K562 (cell line): ENCODE measurements around the gene PCDHGB1. TPM values are rescaled to one million over a fixed set of nuclear protein-coding genes. Genes with fewer than 3 reads are reported as not detected.

Source experiments
- FOXP1 ChIP-seq: sonication (generic); formaldehyde crosslinking; IDR thresholded peaks from 2 replicates; pipeline ENCODE4 v1.8.0; 2022; ENCODE audit warnings: mild to moderate bottlenecking, missing genetic modification reagents
- GATA2 ChIP-seq: sonication (generic); formaldehyde crosslinking; IDR thresholded peaks from 2 replicates; pipeline ENCODE4 v1.4.0; 2020; ENCODE audit warnings: mild to moderate bottlenecking, missing genetic modification reagents
- HDAC8 ChIP-seq: fragments of 450-650 bp; IDR thresholded peaks from 2 replicates; pipeline ENCODE4 v1.6.1; 2016; ENCODE audit warnings: mild to moderate bottlenecking, missing genetic modification characterization, moderate library complexity, missing compliant biosample characterization
- HNRNPK ChIP-seq: fragments of 200-400 bp; formaldehyde crosslinking; IDR thresholded peaks from one replicate; pipeline ENCODE4 v1.6.1; 2018; ENCODE audit warnings: mild to moderate bottlenecking, low read depth, low read length; ENCODE audit not compliant: poor library complexity, severe bottlenecking
- KLF10 ChIP-seq: fragments of 250-450 bp; sonication (Bioruptor Pico); IDR thresholded peaks from 2 replicates; pipeline ENCODE4 v1.6.1; 2021; ENCODE audit warnings: matching md5 sums
- PTBP1 ChIP-seq: fragments of 200-400 bp; formaldehyde crosslinking; IDR thresholded peaks from 2 replicates; pipeline ENCODE4 v1.6.1; 2017; ENCODE audit warnings: low read depth, low read length
- SAP30 ChIP-seq: fragments of 200-600 bp; sonication (generic); IDR thresholded peaks from 2 replicates; pipeline ENCODE4 v1.6.1; 2012; ENCODE audit warnings: borderline replicate concordance, low read depth, mild to moderate bottlenecking, moderate library complexity, low read length, control low read depth, inconsistent platforms; ENCODE audit not compliant: insufficient read depth, poor library complexity, severe bottlenecking
- SMC3 ChIP-seq: conservative IDR thresholded peaks from 2 replicates; pipeline ENCODE4 v1.6.1; 2011; ENCODE audit warnings: low read depth, low read length, improper control_type of control experiment; ENCODE audit not compliant: insufficient read depth
- TEAD1 ChIP-seq, 2 experiments: fragments of 450-650 bp in 1 of 2; sonication (generic) in 1 of 2; formaldehyde crosslinking; IDR thresholded peaks; 2 replicates each; pipeline versions ENCODE4 v1.4.0 to v1.8.0; 2020 to 2022; ENCODE audit warnings: mild to moderate bottlenecking in 2 of 2, missing genetic modification reagents in 1 of 2
- TFAM ChIP-seq: fragments of 250-450 bp; sonication (Bioruptor Pico); conservative IDR thresholded peaks from 2 replicates; pipeline ENCODE4 v1.5.0; 2021; ENCODE audit warnings: mild to moderate bottlenecking, moderate library complexity
- ZFP1 ChIP-seq: fragments of 450-650 bp; formaldehyde crosslinking; IDR thresholded peaks from 2 replicates; pipeline ENCODE4 v1.4.0; 2020; ENCODE audit warnings: mild to moderate bottlenecking, mixed read lengths
- ZNF133 ChIP-seq: fragments of 250-450 bp; sonication (Bioruptor Pico); IDR thresholded peaks from 2 replicates; pipeline ENCODE4 v1.4.0; 2020; ENCODE audit warnings: mild to moderate bottlenecking
- ZNF3 ChIP-seq: fragments of 250-450 bp; sonication (Bioruptor Pico); IDR thresholded peaks from 2 replicates; pipeline ENCODE4 v1.5.0; 2021; ENCODE audit warnings: mild to moderate bottlenecking, moderate library complexity
- ZNF449 ChIP-seq: fragments of 250-450 bp; sonication (Bioruptor Pico); IDR thresholded peaks from 2 replicates; pipeline ENCODE4 v1.8.0; 2022; ENCODE audit warnings: moderate library complexity, mild to moderate bottlenecking, inconsistent platforms
- polyA plus RNA-seq, 8 experiments: library from polyadenylated mRNA; depleted of rRNA in 4 of 8; stranded (reverse) in 5 of 8; unstranded in 3 of 8; fragments of >200 nt; fragmentation: Nextera tagmentation in 2 of 8; fragmentation: Illumina TruSeq in 1 of 8; extraction: Ambion mirVana in 2 of 8; extraction: Trizol in 1 of 8; gene quantifications; 2 replicates each; pipeline versions ENCODE4 v1.2.1 to v1.2.3, GENCODE V29; 2011 to 2014; ENCODE audit warnings: inconsistent platforms in 1 of 8, missing spikeins in 1 of 8
- total RNA-seq, 7 experiments: library from RNA; depleted of rRNA in 6 of 7; stranded (reverse); fragments of >200 nt in 6 of 7; fragmentation: Illumina TruSeq in 2 of 7; extraction: Trizol in 2 of 7; gene quantifications; 2 replicates each; pipeline versions ENCODE4 v1.2.1 to v1.2.3, GENCODE V29; 2011 to 2021; ENCODE audit warnings: low replicate concordance in 1 of 7
- TF ChIP-seq, protein P1 (sequence below): fragments of 150-350 bp; conservative IDR thresholded peaks from 2 replicates; pipeline ENCODE4 v1.6.1; 2014; ENCODE audit warnings: low read length
- TF ChIP-seq, protein P2 (sequence below): sonication (generic); formaldehyde crosslinking; IDR thresholded peaks from 2 replicates; pipeline ENCODE4 v1.9.0; 2022; ENCODE audit warnings: mild to moderate bottlenecking, missing genetic modification reagents
- TF ChIP-seq, protein P3 (sequence below): fragments of 450-650 bp; formaldehyde crosslinking; IDR thresholded peaks from 2 replicates; pipeline ENCODE4 v1.4.0; 2022; ENCODE audit warnings: missing genetic modification characterization
- TF ChIP-seq, protein P4 (sequence below): fragments of 250-450 bp; sonication (Bioruptor Pico); IDR thresholded peaks from 2 replicates; pipeline ENCODE4 v1.8.0; 2021; ENCODE audit warnings: moderate library complexity, mild to moderate bottlenecking, inconsistent platforms

PCDHGB1 gene
- total and polyA plus RNA-seq, 9 of the 15 experiments (the other 6 are each of a cell fraction or from before 2014, with no cell fraction given), result 0.06 to 0.20 (median 0.07) TPM; not detected in 2

- no peak for TF ChIP-seq SAP30
- no peak for TF ChIP-seq HDAC8 (tag)
- no peak for TF ChIP-seq PTBP1
- peak; percentile 88; the same call in 1 of the 2 replicates for TF ChIP-seq FOXP1 (CRISPR knock-in tag)
- TF ChIP-seq ZNF449 (CRISPR knock-in tag), result no peak
- TF ChIP-seq HNRNPK, result no peak
- TF ChIP-seq, protein P1, sequence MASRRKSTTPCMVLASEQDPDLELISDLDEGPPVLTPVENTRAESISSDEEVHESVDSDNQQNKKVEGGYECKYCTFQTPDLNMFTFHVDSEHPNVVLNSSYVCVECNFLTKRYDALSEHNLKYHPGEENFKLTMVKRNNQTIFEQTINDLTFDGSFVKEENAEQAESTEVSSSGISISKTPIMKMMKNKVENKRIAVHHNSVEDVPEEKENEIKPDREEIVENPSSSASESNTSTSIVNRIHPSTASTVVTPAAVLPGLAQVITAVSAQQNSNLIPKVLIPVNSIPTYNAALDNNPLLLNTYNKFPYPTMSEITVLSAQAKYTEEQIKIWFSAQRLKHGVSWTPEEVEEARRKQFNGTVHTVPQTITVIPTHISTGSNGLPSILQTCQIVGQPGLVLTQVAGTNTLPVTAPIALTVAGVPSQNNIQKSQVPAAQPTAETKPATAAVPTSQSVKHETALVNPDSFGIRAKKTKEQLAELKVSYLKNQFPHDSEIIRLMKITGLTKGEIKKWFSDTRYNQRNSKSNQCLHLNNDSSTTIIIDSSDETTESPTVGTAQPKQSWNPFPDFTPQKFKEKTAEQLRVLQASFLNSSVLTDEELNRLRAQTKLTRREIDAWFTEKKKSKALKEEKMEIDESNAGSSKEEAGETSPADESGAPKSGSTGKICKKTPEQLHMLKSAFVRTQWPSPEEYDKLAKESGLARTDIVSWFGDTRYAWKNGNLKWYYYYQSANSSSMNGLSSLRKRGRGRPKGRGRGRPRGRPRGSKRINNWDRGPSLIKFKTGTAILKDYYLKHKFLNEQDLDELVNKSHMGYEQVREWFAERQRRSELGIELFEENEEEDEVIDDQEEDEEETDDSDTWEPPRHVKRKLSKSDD, result 0 out of 2 replicates have a peak, but pooled peaks have one; percentile 19
- TF ChIP-seq TEAD1 (CRISPR knock-in tag; IDR thresholded peaks at IDR 0.05), result peak; percentile 51 to 52; a peak in 1 of 4 replicates
- no peak for TF ChIP-seq TFAM (CRISPR knock-in tag)
- TF ChIP-seq, protein P2, sequence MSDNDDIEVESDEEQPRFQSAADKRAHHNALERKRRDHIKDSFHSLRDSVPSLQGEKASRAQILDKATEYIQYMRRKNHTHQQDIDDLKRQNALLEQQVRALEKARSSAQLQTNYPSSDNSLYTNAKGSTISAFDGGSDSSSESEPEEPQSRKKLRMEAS, result peak; percentile 43; the same call in 1 of the 2 replicates
- TF ChIP-seq GATA2 (CRISPR knock-in tag), result no peak
- TF ChIP-seq ZFP1 (CRISPR knock-in tag), result no peak
- TF ChIP-seq KLF10, result no peak
- no peak for TF ChIP-seq SMC3
- TF ChIP-seq ZNF3 (CRISPR knock-in tag), result no peak
- TF ChIP-seq, protein P3, sequence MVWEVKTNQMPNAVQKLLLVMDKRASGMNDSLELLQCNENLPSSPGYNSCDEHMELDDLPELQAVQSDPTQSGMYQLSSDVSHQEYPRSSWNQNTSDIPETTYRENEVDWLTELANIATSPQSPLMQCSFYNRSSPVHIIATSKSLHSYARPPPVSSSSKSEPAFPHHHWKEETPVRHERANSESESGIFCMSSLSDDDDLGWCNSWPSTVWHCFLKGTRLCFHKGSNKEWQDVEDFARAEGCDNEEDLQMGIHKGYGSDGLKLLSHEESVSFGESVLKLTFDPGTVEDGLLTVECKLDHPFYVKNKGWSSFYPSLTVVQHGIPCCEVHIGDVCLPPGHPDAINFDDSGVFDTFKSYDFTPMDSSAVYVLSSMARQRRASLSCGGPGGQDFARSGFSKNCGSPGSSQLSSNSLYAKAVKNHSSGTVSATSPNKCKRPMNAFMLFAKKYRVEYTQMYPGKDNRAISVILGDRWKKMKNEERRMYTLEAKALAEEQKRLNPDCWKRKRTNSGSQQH (CRISPR knock-in tag), result no peak
- TF ChIP-seq ZNF133 (CRISPR knock-in tag), result no peak
- TF ChIP-seq, protein P4, sequence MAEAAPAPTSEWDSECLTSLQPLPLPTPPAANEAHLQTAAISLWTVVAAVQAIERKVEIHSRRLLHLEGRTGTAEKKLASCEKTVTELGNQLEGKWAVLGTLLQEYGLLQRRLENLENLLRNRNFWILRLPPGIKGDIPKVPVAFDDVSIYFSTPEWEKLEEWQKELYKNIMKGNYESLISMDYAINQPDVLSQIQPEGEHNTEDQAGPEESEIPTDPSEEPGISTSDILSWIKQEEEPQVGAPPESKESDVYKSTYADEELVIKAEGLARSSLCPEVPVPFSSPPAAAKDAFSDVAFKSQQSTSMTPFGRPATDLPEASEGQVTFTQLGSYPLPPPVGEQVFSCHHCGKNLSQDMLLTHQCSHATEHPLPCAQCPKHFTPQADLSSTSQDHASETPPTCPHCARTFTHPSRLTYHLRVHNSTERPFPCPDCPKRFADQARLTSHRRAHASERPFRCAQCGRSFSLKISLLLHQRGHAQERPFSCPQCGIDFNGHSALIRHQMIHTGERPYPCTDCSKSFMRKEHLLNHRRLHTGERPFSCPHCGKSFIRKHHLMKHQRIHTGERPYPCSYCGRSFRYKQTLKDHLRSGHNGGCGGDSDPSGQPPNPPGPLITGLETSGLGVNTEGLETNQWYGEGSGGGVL (CRISPR knock-in tag), result no peak
These were observed 29.4 kb upstream of the PCDHGB1 start, which contains the start of gene TAF7 (continued) for GRCh38 chr5:141320225-141321169.
